HG02938 (cell line): ENCODE results near the gene KAZN.

Experiments
- ATAC-seq: cut with Tn5 transposase; IDR thresholded peaks from one replicate; pipeline ENCODE4 v1.9.1; 2021; ENCODE audit warnings: mild to moderate bottlenecking, moderate library complexity; ENCODE audit not compliant: unreplicated experiment

KAZN gene

GRCh38 chr1:14924455-14925331 is 326.2 kb downstream of the KAZN start:
- ATAC-seq, result no peak

GRCh38 chr1:14925336-14926136 is 327.1 kb downstream of the KAZN start:
- ATAC-seq, result no peak

- ATAC-seq, result no peak
Observed at GRCh38 chr1:14926229-14926628, 327.7 kb downstream of the KAZN start.

DNA sequence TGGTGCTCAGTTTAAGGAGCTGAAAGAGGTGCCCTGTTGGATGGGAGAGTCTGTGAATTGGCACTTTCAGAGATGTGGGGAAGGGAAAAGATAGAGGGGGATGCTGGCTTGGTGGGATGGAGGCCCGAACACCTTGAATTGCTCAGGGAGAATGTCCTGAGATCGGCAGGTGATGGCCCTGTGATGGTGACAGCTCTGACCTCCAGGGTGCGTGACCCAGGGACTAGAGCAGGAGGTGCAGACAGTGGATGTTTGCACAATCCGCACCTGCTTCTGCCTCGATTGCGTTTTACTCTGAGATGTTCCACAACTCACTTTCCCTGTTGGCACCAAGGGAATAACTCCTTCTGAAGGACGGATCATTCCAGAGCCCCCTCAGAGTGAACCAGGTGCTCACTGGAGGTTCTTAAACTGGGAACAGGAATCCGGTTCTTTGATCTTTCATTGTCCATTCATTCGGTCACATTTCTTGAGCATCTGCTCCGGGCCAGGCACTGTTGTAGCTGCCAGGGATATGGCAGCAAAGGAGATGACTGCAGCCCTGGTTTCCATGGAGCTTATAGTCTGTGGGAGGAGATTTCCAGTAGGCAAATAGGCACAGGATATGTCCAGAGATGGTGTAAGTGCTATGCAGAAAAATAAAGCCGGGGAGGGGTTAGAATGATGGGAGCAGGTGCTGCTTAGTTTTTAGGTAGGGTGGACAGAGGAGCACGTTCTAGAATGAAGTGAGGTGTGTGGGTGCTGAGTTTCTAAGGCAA is 328.5 kb downstream of the KAZN start:
- ATAC-seq, result no peak

DNA sequence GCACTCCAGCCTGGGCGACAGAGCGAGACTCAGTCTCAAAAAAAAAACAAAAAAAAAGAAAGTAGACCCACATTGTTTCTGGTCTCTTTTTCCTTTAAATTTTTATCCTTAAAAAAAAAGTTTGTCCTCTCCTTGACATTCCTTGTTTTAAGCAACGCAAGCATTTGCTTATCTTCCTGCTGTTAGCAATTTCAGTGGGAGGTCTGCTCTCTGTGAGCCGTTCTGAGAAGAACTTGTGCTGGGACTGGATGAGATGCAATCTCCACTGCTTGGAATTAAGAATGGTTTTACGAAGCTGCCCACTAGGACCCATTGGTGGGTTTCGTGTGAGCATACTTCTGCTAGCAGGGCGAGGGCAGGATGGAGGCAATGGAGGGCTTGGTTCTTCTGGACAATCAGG is 329.9 kb downstream of the KAZN start:
- no peak for ATAC-seq

DNA sequence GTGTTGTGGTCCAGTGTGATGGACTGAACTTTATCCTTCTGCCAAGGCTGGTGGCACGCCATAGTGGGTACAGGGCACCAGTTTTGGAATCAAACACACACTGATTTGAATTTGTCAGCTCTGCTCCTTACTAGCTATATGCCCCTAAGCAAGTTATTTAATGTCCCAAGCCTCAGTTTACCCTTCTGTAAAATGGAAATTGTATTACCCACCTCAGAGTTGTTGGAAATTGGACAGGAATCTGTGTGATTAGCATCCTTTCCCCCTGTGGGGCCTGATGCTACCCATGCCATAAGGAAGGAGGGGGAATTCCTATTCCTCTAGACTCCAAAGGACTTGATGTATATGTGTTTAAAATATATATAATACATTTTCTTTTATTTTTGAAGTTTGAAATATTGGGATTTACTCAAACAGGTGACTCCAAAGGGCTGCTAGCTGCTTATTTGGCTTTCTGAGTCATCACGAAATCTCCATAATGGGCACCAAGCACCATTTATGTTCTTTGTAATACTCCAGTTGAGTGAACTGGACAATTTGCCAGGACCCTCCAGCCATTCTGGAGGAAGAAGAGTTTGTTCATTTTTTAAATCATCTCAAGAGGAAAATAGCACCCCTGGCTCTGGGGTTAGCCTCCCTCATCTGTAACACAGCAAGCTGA is 330.5 kb downstream of the KAZN start:
- ATAC-seq, result no peak

DNA sequence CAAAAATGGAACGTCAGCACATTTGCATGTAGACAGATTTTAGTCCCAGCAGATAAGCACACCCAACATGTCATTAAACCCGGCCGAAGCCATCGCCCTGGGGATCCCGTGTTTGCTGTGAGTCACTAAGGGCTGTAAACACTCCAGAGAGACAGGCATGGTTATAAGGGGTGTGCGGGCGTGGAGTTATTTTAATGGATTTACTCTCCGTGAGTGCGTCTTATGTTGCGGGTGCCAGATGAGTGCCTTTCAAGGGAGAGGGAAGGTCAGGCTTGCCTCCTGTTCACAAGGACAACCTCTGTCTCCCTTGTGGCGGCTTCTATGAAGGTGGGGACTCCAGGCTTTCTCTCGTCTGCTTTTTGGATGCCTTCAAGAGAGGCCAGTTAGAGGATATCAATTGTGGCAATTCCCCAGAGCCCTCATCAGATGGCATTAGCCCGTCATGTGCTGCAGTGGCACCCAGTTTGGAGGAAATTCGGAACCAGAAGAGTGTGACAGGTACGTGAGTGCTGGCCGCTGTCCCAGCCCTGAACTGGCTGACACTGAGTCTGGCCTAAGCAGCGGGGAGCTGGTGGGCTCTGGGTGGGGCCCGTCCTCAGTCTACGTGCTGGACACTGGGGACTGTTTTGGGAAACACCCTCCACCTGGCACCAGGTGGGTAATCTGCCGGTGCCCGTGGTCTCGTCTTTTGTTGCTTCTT is 331.2 kb downstream of the KAZN start:
- no peak for ATAC-seq

DNA sequence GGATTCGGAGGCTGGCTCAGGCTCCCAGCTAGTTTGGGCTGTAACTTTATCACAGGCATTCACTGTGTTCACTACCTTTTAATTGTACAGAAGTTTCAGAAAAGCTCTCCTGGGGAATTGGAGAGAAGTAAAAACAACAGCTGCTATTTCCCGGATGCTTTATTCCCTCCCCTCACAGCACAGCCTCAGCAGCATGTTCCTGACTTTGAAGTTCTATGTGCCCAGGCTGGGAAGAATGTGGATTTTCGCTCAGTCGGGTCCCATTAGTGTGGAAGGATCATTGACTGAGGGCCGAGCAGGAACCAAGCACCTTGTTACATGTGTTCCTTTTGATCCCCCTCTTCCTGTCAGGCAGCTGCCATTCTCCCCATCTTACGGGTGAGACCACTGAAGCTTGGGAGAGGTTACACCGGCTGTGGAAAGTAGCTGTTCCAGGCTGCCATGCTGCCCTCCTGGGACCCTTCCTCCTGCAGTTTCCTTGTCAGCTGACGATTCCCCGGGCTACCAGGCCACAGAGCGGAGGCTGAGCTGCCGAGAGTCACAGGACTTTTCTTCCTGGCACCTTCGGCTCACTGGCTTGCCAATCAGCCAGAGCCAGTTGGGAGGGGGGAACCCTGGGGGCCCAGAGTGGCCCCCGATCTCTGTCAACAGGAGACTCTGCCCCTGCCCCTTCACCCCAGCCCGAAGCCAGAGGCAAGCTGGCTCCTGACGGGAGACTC is 331.9 kb downstream of the KAZN start:
- ATAC-seq, result no peak

DNA sequence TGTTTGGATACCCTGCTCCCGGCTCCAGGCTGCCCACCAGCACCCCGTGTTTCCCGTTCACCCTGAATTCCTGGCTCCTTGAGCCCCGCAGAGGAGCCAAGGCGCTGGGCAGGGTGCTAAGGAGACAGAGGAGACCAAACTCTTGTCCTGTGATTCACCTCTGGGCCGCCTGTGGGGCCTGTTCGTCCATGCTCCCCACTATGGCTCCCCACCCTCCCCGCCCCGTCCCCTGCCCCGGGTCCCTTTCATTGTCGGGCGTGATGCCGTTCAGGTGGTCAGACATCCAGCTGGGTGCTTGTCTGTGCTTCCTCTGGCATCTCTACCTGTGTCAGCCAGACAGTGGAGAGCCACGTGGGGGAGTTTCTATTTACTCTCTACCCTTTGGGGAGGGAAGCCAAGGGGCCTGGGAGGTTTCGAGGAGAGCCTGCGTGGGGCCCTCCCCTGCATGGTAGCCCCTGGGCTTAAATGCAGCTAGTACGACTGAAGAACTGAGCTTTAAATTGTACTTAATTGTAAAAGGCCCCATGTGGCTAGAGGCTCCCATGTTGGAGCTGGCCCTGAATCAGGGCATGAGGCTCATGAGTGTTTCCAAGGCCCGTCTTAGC is 333.7 kb downstream of the KAZN start:
- ATAC-seq, result no peak

GRCh38 chr1:14934867-14935266 is 336.4 kb downstream of the KAZN start:
- ATAC-seq, result no peak

DNA sequence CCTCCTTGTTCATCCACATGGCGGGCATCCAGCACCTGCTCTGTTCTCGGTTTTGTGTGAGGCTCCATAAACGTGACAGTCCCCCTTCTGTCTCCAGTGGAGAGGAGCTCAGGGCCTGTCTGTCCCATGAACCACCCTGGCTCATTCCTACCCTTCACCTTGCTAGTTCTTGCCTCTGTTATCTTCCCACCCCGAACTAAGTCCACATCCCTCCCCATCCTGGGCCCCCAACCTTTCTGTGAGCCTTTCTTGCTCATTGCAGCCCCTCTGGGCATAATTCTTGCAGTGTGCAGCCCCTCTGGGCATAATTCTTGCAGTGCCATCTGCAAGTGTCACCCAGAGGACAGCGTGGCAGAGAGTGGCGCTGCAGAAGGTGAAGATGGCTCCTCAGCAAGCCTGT is 338.3 kb downstream of the KAZN start:
- ATAC-seq, result no peak

GRCh38 chr1:14937288-14937949 is 338.9 kb downstream of the KAZN start:
- ATAC-seq, result no peak

DNA sequence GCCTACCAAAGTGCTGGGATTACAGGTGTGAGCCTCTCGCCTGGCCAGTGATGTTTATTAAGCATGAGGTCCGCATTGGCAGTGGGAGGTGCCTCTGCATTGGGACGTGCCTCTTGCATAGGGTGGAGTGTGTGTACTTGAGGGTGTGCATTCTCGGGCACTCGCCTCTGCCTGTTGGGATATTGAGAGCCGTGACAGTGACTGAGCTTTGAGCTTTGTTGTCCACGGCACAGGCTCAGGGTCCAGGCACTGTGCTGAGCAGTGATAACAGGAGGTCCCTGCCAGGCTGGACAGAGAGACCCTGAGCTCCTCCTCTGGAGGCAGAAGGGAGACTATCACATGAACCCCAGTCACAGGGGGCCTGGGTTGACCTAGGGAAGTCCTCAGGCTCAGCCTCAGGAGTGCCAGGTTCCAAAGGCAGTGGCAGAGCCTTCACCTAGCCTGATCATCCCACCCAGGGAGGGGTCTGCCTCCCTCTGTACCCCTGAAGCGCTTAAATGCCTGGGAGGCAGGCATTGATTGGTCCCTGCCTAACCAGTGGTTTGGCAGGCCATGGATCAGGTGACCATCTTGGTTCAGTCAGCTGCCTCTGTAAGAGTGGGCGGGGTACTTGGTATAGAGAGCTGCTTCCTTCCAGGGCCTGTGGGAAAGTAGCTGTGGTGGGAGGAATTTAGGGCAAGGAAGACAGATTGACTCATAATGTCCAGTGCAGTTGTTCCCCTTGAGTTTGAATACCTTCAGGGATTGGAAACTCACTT is 341.2 kb downstream of the KAZN start:
- ATAC-seq, result no peak

GRCh38 chr1:14940285-14940870 is 341.9 kb downstream of the KAZN start:
- ATAC-seq, result no peak

- ATAC-seq, result no peak
Observed at GRCh38 chr1:14941864-14942263, 343.4 kb downstream of the KAZN start.

- no peak for ATAC-seq
Observed at GRCh38 chr1:14944471-14944985, 346.0 kb downstream of the KAZN start.
